Neural cell (in vitro differentiated cells): ENCODE measurements around the gene RBFA.

Source experiments
- MXI1 ChIP-seq: fragments of 450-650 bp; conservative IDR thresholded peaks from 2 replicates; pipeline ENCODE4 v1.6.1; 2014; ENCODE audit warnings: antibody characterized with exemption, mild to moderate bottlenecking; ENCODE audit not compliant: poor library complexity, severe bottlenecking
- POLR2AphosphoS5 ChIP-seq: IDR thresholded peaks from 2 replicates; pipeline ENCODE4 v1.6.1; 2012
- TF ChIP-seq, protein P1 (sequence below): fragments of 450-650 bp; IDR thresholded peaks from 2 replicates; pipeline ENCODE4 v1.5.1; 2014; ENCODE audit warnings: antibody characterized with exemption, mild to moderate bottlenecking, moderate library complexity; ENCODE audit not compliant: poor library complexity, severe bottlenecking
- TF ChIP-seq, protein P2 (sequence below): IDR thresholded peaks from 2 replicates; pipeline ENCODE4 v1.6.1; 2012; ENCODE audit warnings: borderline replicate concordance

DNA sequence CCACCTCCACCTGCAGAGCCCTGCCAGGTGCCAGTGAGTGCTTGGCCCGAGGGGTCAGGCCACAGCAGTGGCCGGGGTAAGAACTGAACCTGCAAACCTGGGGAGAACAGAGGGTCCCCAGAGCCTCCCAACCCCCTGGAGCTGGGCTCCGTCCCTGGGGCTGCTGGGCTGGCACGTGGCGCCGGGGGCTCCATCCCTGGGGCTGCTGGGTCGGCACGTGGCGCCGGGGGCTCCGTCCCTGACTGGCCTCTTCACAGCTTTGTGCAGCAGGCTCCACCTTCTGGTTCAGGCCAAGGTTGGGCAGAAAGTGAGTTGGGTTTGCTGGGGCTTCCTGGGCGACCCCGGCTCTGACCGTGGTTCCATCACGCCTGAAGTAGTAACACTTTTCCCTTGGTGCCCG, 12.2 kb downstream of the RBFA start:
- TF ChIP-seq, protein P1, sequence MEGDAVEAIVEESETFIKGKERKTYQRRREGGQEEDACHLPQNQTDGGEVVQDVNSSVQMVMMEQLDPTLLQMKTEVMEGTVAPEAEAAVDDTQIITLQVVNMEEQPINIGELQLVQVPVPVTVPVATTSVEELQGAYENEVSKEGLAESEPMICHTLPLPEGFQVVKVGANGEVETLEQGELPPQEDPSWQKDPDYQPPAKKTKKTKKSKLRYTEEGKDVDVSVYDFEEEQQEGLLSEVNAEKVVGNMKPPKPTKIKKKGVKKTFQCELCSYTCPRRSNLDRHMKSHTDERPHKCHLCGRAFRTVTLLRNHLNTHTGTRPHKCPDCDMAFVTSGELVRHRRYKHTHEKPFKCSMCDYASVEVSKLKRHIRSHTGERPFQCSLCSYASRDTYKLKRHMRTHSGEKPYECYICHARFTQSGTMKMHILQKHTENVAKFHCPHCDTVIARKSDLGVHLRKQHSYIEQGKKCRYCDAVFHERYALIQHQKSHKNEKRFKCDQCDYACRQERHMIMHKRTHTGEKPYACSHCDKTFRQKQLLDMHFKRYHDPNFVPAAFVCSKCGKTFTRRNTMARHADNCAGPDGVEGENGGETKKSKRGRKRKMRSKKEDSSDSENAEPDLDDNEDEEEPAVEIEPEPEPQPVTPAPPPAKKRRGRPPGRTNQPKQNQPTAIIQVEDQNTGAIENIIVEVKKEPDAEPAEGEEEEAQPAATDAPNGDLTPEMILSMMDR: no peak
- TF ChIP-seq, protein P2, sequence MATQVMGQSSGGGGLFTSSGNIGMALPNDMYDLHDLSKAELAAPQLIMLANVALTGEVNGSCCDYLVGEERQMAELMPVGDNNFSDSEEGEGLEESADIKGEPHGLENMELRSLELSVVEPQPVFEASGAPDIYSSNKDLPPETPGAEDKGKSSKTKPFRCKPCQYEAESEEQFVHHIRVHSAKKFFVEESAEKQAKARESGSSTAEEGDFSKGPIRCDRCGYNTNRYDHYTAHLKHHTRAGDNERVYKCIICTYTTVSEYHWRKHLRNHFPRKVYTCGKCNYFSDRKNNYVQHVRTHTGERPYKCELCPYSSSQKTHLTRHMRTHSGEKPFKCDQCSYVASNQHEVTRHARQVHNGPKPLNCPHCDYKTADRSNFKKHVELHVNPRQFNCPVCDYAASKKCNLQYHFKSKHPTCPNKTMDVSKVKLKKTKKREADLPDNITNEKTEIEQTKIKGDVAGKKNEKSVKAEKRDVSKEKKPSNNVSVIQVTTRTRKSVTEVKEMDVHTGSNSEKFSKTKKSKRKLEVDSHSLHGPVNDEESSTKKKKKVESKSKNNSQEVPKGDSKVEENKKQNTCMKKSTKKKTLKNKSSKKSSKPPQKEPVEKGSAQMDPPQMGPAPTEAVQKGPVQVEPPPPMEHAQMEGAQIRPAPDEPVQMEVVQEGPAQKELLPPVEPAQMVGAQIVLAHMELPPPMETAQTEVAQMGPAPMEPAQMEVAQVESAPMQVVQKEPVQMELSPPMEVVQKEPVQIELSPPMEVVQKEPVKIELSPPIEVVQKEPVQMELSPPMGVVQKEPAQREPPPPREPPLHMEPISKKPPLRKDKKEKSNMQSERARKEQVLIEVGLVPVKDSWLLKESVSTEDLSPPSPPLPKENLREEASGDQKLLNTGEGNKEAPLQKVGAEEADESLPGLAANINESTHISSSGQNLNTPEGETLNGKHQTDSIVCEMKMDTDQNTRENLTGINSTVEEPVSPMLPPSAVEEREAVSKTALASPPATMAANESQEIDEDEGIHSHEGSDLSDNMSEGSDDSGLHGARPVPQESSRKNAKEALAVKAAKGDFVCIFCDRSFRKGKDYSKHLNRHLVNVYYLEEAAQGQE: no peak
- no peak for TF ChIP-seq MXI1
- TF ChIP-seq POLR2AphosphoS5: no peak
